Measurements from ENCODE around the gene SH3BGRL2. TPM values are rescaled to one million over a fixed set of nuclear protein-coding genes. Genes with fewer than 3 reads are reported as not detected.

Gene SH3BGRL2
- total RNA-seq, 2 donors from 2014 or later: 24.1 to 29.1 TPM

DNA sequence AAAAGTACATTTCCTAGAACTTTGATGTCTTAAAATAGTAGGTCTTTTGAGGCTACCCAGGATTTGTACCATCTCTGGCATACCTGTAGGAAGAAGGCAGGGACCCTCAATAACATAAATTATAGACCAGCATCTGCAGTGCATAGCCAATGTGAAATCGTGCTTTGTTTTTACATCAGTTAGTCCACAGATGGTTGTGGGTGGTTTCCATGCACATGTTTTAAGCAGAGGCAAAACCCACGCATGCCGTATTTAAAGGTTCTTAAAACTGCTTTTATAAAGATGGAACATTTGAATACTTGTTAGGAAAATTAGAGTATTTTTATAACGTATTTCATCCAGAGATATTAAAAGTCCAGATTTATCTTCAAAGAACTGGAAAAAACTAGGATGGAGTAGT lies 66.3 kb downstream of the SH3BGRL2 start:
- DNase-seq (ENCODE audit: low spot score) (no peak), ATAC-seq (ENCODE audit: insufficient number of reproducible peaks, low FRiP score, low read depth) (no peak)
- TF ChIP-seq CTCF (IDR thresholded peaks at IDR 0.05): no peak
- Histone ChIP-seq H3K4me1 (ENCODE audit: control insufficient read depth in 1 of 2, low read depth in 2 of 2) (no peaks in the 10 kb centered on the region), H3K27ac (no peak overlapping the region), H3K9me3 (no peaks in the 10 kb centered on the region), H3K4me3 (no peak overlapping the region), H3K27me3 (replicated peaks; ENCODE audit: insufficient read depth) (no peaks in the 10 kb centered on the region), H3K36me3 (no peaks in the 10 kb centered on the region)

DNA sequence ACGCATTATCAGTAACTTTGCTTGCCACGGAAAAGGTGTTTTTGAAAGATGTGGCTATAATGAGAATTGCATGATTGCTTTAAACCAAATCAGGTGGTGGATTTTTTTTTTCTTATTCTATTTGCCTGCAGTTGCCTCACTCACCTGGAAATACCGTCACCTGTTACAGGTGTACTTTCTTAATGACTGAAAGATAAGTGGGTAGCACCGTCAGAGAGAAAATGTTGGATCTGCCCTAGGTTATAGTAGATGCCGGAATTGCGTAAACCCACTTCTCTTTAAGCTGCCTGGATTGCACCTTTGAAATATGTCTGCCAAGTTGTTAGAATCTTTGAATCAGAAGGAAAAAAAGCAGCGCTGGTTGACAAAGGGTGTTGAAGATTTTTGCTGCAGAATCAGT lies 68.5 kb downstream of the SH3BGRL2 start:
- Histone ChIP-seq H3K27me3 (replicated peaks; ENCODE audit: insufficient read depth) (no peaks in the 10 kb centered on the region), H3K36me3 (no peaks in the 10 kb centered on the region), H3K9me3 (no peaks in the 10 kb centered on the region), H3K4me1 (ENCODE audit: control insufficient read depth in 1 of 2, low read depth in 2 of 2) (no peaks in the 10 kb centered on the region), H3K4me3 (no peak overlapping the region), H3K27ac (no peak overlapping the region)
- DNase-seq (ENCODE audit: low spot score): no peak
- no peak for TF ChIP-seq CTCF (IDR thresholded peaks at IDR 0.05)
- no peak for ATAC-seq (ENCODE audit: insufficient number of reproducible peaks, low FRiP score, low read depth)

- H3K36me3 ChIP-seq: no peaks in the 10 kb centered on the region
- no peak for TF ChIP-seq CTCF (IDR thresholded peaks at IDR 0.05)
- no peaks in the 10 kb centered on the region for H3K4me1 ChIP-seq (ENCODE audit: control insufficient read depth in 1 of 2, low read depth in 2 of 2)
- no peaks in the 10 kb centered on the region for H3K27me3 ChIP-seq (replicated peaks; ENCODE audit: insufficient read depth)
- H3K27ac ChIP-seq: no peak overlapping the region
- DNase-seq (ENCODE audit: low spot score): no peak
- H3K4me3 ChIP-seq: no peak overlapping the region
- ATAC-seq (ENCODE audit: insufficient number of reproducible peaks, low FRiP score, low read depth): no peak
- no peaks in the 10 kb centered on the region for H3K9me3 ChIP-seq
Measured at GRCh38 chr6:79702691-79703090, 71.6 kb downstream of the SH3BGRL2 start.

DNA sequence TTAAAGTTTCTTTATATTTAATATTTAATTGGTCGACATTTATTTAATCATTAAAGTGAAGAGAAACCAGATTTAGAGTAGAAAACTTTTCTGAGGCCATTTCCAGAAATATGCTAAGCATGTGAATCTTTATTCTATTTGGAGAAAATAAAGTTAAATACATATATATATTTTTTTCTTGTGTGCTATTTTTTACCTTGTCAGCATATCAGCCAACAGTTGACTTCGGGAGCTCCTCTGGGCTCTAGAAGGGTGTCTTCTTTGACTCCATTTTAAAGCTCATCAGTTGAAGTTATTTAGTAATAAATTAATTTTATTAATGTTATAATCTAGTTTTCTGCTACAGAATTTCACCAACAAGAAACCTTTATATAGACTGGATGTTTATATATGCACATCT lies 73.1 kb downstream of the SH3BGRL2 start:
- Histone ChIP-seq H3K4me1 (ENCODE audit: control insufficient read depth in 1 of 2, low read depth in 2 of 2) (no peaks in the 10 kb centered on the region), H3K27ac (no peak overlapping the region), H3K27me3 (replicated peaks; ENCODE audit: insufficient read depth) (no peaks in the 10 kb centered on the region), H3K4me3 (no peak overlapping the region), H3K36me3 (no peaks in the 10 kb centered on the region), H3K9me3 (no peaks in the 10 kb centered on the region)
- ATAC-seq (ENCODE audit: insufficient number of reproducible peaks, low FRiP score, low read depth): no peak
- no peak for DNase-seq (ENCODE audit: low spot score)
- no peak for TF ChIP-seq CTCF (IDR thresholded peaks at IDR 0.05)

GRCh38 chr6:79705456-79705995 lies 74.4 kb downstream of the SH3BGRL2 start:
- Histone ChIP-seq H3K4me1 (ENCODE audit: control insufficient read depth in 1 of 2, low read depth in 2 of 2) (no peaks in the 10 kb centered on the region), H3K36me3 (no peaks in the 10 kb centered on the region), H3K4me3 (no peak overlapping the region), H3K27ac (no peak overlapping the region), H3K9me3 (no peaks in the 10 kb centered on the region), H3K27me3 (replicated peaks; ENCODE audit: insufficient read depth) (no peaks in the 10 kb centered on the region)
- ATAC-seq (ENCODE audit: insufficient number of reproducible peaks, low FRiP score, low read depth) (no peak), DNase-seq (ENCODE audit: low spot score) (no peak)
- TF ChIP-seq CTCF (IDR thresholded peaks at IDR 0.05): no peak

All from thoracic aorta (tissue), 2 donors.